K562 (cell line): Measurements from ENCODE around the gene SLC9A1. TPM values are rescaled to one million over a fixed set of nuclear protein-coding genes. Genes with fewer than 3 reads are reported as not detected.

Experiments used
- ATAC-seq: fragments of 200-7000 bp; cut with Tn5 transposase; 3 replicates; pipeline ENCODE4 v1.9.1; 2020; ENCODE audit warnings: moderate library complexity
- BruUV-seq: library from RNA; stranded (reverse); fragments of 400-500 nt; replicated peaks from 2 replicates; lab custom pipeline; 2021; lab: Mats Ljungman, UMichigan
- CTCF ChIA-PET: fragments of 300-600 bp; formaldehyde crosslinking; extraction: SDS; loops from one replicate; lab custom pipeline; 2021; ENCODE audit warnings: low intra/inter-chr PET ratio; lab: Yijun Ruan, JAX
- POLR2A ChIA-PET: fragments of 300-600, 350-650 bp; sonication (Branson Sonifier 250); formaldehyde crosslinking; extraction: SDS; loops from one replicate; lab custom pipeline; 2021; ENCODE audit warnings: antibody characterized with exemption, inconsistent platforms; lab: Yijun Ruan, JAX
- DNase-seq, 4 experiments: peaks; one replicate each; pipeline versions ENCODE4 v3.0.0 to v3.0.0-alpha.2; 2011 to 2018; ENCODE audit warnings: low spot score in 3 of 4, mixed read lengths in 3 of 4; ENCODE audit errors: extremely low read depth in 1 of 4
- FAIRE-seq: peaks from 2 replicates; lab custom pipeline; 2011; peaks lifted over from hg19 to GRCh38; lab: Jason Lieb, UNC
- H2AFZ ChIP-seq: 2 replicates; pipeline ENCODE4 v1.6.0; 2011; ENCODE audit warnings: low read depth, low read length, control low read depth, inconsistent platforms
- H3K27ac ChIP-seq: fragments of 200-600 bp; 3 replicates; pipeline ENCODE4 v1.8.0; 2011; ENCODE audit warnings: low read depth, mild to moderate bottlenecking, control low read depth, inconsistent platforms, low read length, moderate library complexity, mixed read lengths; ENCODE audit errors: extremely low read depth
- H3K27me3 ChIP-seq, 2 experiments: fragments of 300-600 bp in 1 of 2; 2 replicates in 1 of 2; 3 replicates in 1 of 2; pipeline versions ENCODE4 v1.6.0 to v1.8.0; 2011; ENCODE audit warnings: inconsistent platforms in 2 of 2, low read length in 2 of 2, mild to moderate bottlenecking in 1 of 2, mixed read lengths in 1 of 2, moderate library complexity in 1 of 2; ENCODE audit not compliant: control insufficient read depth in 2 of 2, insufficient read depth in 2 of 2
- H3K36me3 ChIP-seq: fragments of 300-600 bp; 3 replicates; pipeline ENCODE4 v1.8.0; 2011; ENCODE audit warnings: mild to moderate bottlenecking, low read length, inconsistent platforms; ENCODE audit not compliant: control insufficient read depth, insufficient read depth
- H3K4me1 ChIP-seq, 2 experiments: fragments of 200-600 bp in 1 of 2; replicated peaks in 1 of 2; 2 replicates in 1 of 2; 3 replicates in 1 of 2; pipeline versions ENCODE4 v1.5.1 to v1.8.0; 2011; ENCODE audit warnings: inconsistent platforms in 2 of 2, low read length in 2 of 2, mild to moderate bottlenecking in 1 of 2, mixed read lengths in 1 of 2, moderate library complexity in 1 of 2; ENCODE audit not compliant: control insufficient read depth in 2 of 2, insufficient read depth in 2 of 2
- H3K4me2 ChIP-seq: 2 replicates; pipeline ENCODE4 v1.6.1; 2011; ENCODE audit warnings: low read length, control low read depth, inconsistent platforms, mixed read lengths; ENCODE audit not compliant: insufficient read depth
- H3K4me3 ChIP-seq: fragments of 200-600 bp; sonication (generic), shearing (Covaris generic); 2 replicates; pipeline ENCODE4 v1.5.1; 2016; ENCODE audit warnings: control low read depth, inconsistent platforms
- H3K79me2 ChIP-seq: fragments of 200-600 bp; 3 replicates; pipeline ENCODE4 v1.8.0; 2011; ENCODE audit warnings: low read length, inconsistent platforms; ENCODE audit not compliant: control insufficient read depth, insufficient read depth
- H3K9ac ChIP-seq, 2 experiments: 2 replicates each; pipeline versions ENCODE4 v1.6.0 to v1.6.1; 2011; ENCODE audit warnings: low read depth in 2 of 2, low read length in 2 of 2, control low read depth in 1 of 2, inconsistent platforms in 1 of 2, mild to moderate bottlenecking in 1 of 2, mixed read lengths in 1 of 2; ENCODE audit not compliant: insufficient read depth in 1 of 2
- H3K9me1 ChIP-seq: one replicate; pipeline ENCODE4 v1.6.0; 2011; ENCODE audit warnings: inconsistent platforms, mild to moderate bottlenecking, low read length, moderate library complexity; ENCODE audit not compliant: control insufficient read depth, insufficient read depth
- H3K9me3 ChIP-seq: replicated peaks from 2 replicates; pipeline ENCODE4 v1.5.1; 2011; ENCODE audit warnings: low read depth, low read length, inconsistent platforms; ENCODE audit not compliant: control insufficient read depth, insufficient read depth
- H4K20me1 ChIP-seq: replicated peaks from 2 replicates; pipeline ENCODE4 v1.6.1; 2011; ENCODE audit warnings: low read length, inconsistent platforms, mixed read lengths; ENCODE audit not compliant: control insufficient read depth, insufficient read depth
- BACH1 ChIP-seq: fragments of 200-800 bp; sonication (Bioruptor generic); IDR thresholded peaks from 2 replicates; pipeline ENCODE4 v1.6.1; 2016; ENCODE audit warnings: missing genetic modification characterization, missing compliant biosample characterization
- COPS2 ChIP-seq: fragments of 450-650 bp; conservative IDR thresholded peaks from 2 replicates; pipeline ENCODE4 v1.6.1; 2016; ENCODE audit warnings: mild to moderate bottlenecking, moderate library complexity
- ELF1 ChIP-seq: fragments of 200-800 bp; sonication (Bioruptor generic); IDR thresholded peaks from 2 replicates; pipeline ENCODE4 v1.6.1; 2016; ENCODE audit warnings: missing genetic modification characterization, missing compliant biosample characterization
- HMG20A ChIP-seq: fragments of 450-650 bp; formaldehyde crosslinking; conservative IDR thresholded peaks from 2 replicates; pipeline ENCODE4 v1.4.0; 2020; ENCODE audit warnings: mild to moderate bottlenecking, mixed read lengths
- HNRNPL ChIP-seq: fragments of 200-400 bp; formaldehyde crosslinking; IDR thresholded peaks from 2 replicates; pipeline ENCODE4 v1.6.1; 2017; ENCODE audit warnings: low read depth, mild to moderate bottlenecking, low read length
- IRF2 ChIP-seq: sonication (generic); formaldehyde crosslinking; IDR thresholded peaks from 2 replicates; pipeline ENCODE4 v1.8.1; 2022; ENCODE audit warnings: mild to moderate bottlenecking, missing genetic modification reagents
- KDM2B ChIP-seq: fragments of 250-450 bp; sonication (Bioruptor Pico); IDR thresholded peaks from 2 replicates; pipeline ENCODE4 v1.8.0; 2021; ENCODE audit warnings: mild to moderate bottlenecking, moderate library complexity
- NRF1 ChIP-seq, 2 experiments: fragments of 450-650 bp; IDR thresholded peaks in 1 of 2; conservative IDR thresholded peaks in 1 of 2; 2 replicates each; pipeline ENCODE4 v1.6.1; 2014; ENCODE audit warnings: mild to moderate bottlenecking in 2 of 2
- PHB ChIP-seq: fragments of 250-450 bp; sonication (Bioruptor Pico); IDR thresholded peaks from 2 replicates; pipeline ENCODE4 v1.5.0; 2021
- POLR2AphosphoS2 ChIP-seq: IDR thresholded peaks from 2 replicates; pipeline ENCODE4 v1.6.1; 2012; ENCODE audit warnings: low read length, improper control_type of control experiment
- POU5F1 ChIP-seq: fragments of 150-350 bp; IDR thresholded peaks from 2 replicates; pipeline ENCODE4 v1.6.1; 2014; ENCODE audit warnings: borderline replicate concordance, low read length, low read depth, mild to moderate bottlenecking; ENCODE audit not compliant: partially characterized antibody
- SP2 ChIP-seq: IDR thresholded peaks from 2 replicates; pipeline ENCODE4 v1.6.1; 2011; ENCODE audit warnings: mild to moderate bottlenecking, low read depth, low read length, moderate library complexity; ENCODE audit not compliant: poor library complexity, severe bottlenecking; ENCODE audit errors: extremely low read depth
- STAT5A ChIP-seq: IDR thresholded peaks from 2 replicates; pipeline ENCODE4 v1.6.1; 2012; ENCODE audit warnings: low read length, inconsistent platforms, borderline replicate concordance
- ZBED1 ChIP-seq: IDR thresholded peaks from 2 replicates; pipeline ENCODE4 v1.6.1; 2014
- WGBS: fragments of 100-300 bp; shearing (Covaris generic); methylation state at CpG from one replicate; pipeline ENCODE4 v1.1.6; 2016; ENCODE audit warnings: low coverage, mixed read lengths; ENCODE audit not compliant: insufficient coverage; ENCODE audit errors: missing lambda C conversion rate; 5-methylcytosine and 5-hydroxymethylcytosine counted together
- in situ Hi-C: fragments of 300-500 bp; cut with MboI; formaldehyde crosslinking; loops from 4 replicates; pipeline ENCODE4 v1.15.0; 2018; ENCODE audit warnings: inconsistent platforms, mixed read lengths
- intact Hi-C: fragments of 100-400 bp; cut with micrococcal nuclease; formaldehyde crosslinking; loops from 2 replicates; pipeline ENCODE4 v1.14.2; 2022
- polyA plus RNA-seq, 8 experiments: library from polyadenylated mRNA; depleted of rRNA in 4 of 8; stranded (reverse) in 5 of 8; unstranded in 3 of 8; fragments of >200 nt; fragmentation: Nextera tagmentation in 2 of 8; fragmentation: Illumina TruSeq in 1 of 8; extraction: Ambion mirVana in 2 of 8; extraction: Trizol in 1 of 8; gene quantifications; 2 replicates each; pipeline versions ENCODE4 v1.2.1 to v1.2.3, GENCODE V29; 2011 to 2014; ENCODE audit warnings: inconsistent platforms in 1 of 8, missing spikeins in 1 of 8
- total RNA-seq, 7 experiments: library from RNA; depleted of rRNA in 6 of 7; stranded (reverse); fragments of >200 nt in 6 of 7; fragmentation: Illumina TruSeq in 2 of 7; extraction: Trizol in 2 of 7; gene quantifications; 2 replicates each; pipeline versions ENCODE4 v1.2.1 to v1.2.3, GENCODE V29; 2011 to 2021; ENCODE audit warnings: low replicate concordance in 1 of 7
- TF ChIP-seq, protein P1 (sequence below): sonication (generic); IDR thresholded peaks from 2 replicates; pipeline ENCODE4 v1.6.1; 2016
- TF ChIP-seq, protein P2 (sequence below), 3 experiments: fragments of 200-800 bp in 1 of 3; fragments of 250-450 bp in 1 of 3; fragments of 450-650 bp in 1 of 3; sonication (Bioruptor Pico) in 1 of 3; sonication (Bioruptor generic) in 1 of 3; formaldehyde crosslinking in 1 of 3; IDR thresholded peaks; 2 replicates each; pipeline versions ENCODE4 v1.6.1 to v1.8.0; 2016 to 2022; ENCODE audit warnings: mild to moderate bottlenecking in 2 of 3, missing genetic modification characterization in 2 of 3, missing compliant biosample characterization in 1 of 3, moderate library complexity in 1 of 3
- TF ChIP-seq, protein P3 (sequence below): sonication (generic); formaldehyde crosslinking; IDR thresholded peaks from 2 replicates; pipeline ENCODE4 v1.8.1; 2022; ENCODE audit warnings: missing genetic modification reagents

SLC9A1 gene
- total and polyA plus RNA-seq, 9 of the 15 experiments (the other 6 are each of a cell fraction or from before 2014, with no cell fraction given): 0.59 to 14.4 (median 2.0) TPM

DNA sequence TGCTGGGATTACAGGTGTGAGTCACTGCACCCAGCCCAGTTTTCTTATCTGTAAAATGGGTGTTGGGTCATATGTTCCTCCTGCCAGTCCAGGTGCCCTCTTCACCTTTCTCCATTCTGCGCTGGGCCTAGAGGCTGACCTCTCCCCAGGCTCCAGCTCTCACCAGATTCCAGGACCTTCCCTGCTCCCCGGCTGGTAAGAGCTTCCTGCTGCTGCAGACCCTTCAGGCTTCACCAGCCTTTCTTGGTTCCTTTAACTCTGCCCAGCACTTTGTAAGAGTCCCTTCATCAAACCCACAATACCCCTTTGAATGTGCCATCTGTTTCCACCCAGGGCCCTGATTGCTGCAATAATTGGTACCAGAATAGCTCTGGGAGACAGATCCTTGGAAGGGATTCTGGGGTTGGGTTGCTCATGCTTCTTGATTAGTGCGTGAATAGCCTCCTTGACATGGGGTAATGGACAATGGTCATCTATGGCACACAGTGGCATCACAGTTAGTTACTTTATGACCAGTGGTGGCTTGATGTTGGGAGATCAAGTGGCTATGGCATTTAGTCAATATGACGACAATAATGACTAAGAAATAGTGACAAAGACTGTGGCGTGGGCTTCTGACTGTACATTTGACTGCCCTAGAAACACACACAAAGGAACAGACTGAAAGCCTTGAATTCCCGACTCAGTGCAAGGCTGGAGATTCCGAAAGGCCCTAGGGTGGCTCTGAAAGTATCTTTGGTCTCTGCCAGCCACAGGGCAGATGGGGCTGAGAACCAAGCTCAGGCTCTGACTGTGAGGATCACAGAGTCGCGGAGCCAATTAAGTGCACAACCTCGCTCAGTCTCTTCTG is 67.3 kb downstream of the SLC9A1 start:
- no TSS peak for BruUV-seq
- no peak overlapping the region for H3K4me3 ChIP-seq
- peaks cover 6% of the 10 kb centered on the region; the same call in 1 of the 2 replicates for H3K9me3 ChIP-seq
- 41% methylated on average over 10 of the region's 10 CpGs for WGBS
- ChIA-PET CTCF (no interaction called here), POLR2A (interaction anchor here (0.6 to 1.6 kb wide), 3 partner anchors 11 to 580 kb away, joined by 3 to 4 read pairs (median 3); no protein-coding TSS in a partner anchor)
- no peak overlapping the region for H3K4me2 ChIP-seq
- H2AFZ ChIP-seq: no peak overlapping the region
- in situ Hi-C loops (no loop called here), intact Hi-C loops (no loop called here)
- no peaks in the 10 kb centered on the region for H3K79me2 ChIP-seq
- no peak overlapping the region for H3K27ac ChIP-seq
- DNase-seq: no peak
- FAIRE-seq: no peak
- ATAC-seq: no peak
- H3K27me3 ChIP-seq: peaks cover 3 to 4% of the 10 kb centered on the region in 2 experiments; a peak in 3 of 5 replicates
- no peaks in the 10 kb centered on the region for H3K4me1 ChIP-seq
- no peaks in the 10 kb centered on the region for H3K9me1 ChIP-seq
- no peaks in the 10 kb centered on the region for H3K36me3 ChIP-seq
- no peaks in the 10 kb centered on the region for H4K20me1 ChIP-seq
- H3K9ac ChIP-seq: no peak overlapping the region
- TF ChIP-seq HNRNPL: no peak
- TF ChIP-seq HMG20A (CRISPR knock-in tag): no peak
- no peak for TF ChIP-seq IRF2 (CRISPR knock-in tag)
- TF ChIP-seq, protein P1, sequence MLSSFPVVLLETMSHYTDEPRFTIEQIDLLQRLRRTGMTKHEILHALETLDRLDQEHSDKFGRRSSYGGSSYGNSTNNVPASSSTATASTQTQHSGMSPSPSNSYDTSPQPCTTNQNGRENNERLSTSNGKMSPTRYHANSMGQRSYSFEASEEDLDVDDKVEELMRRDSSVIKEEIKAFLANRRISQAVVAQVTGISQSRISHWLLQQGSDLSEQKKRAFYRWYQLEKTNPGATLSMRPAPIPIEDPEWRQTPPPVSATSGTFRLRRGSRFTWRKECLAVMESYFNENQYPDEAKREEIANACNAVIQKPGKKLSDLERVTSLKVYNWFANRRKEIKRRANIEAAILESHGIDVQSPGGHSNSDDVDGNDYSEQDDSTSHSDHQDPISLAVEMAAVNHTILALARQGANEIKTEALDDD: no peak
- no peak for TF ChIP-seq NRF1 (conservative IDR thresholded peaks at IDR 0.05 in 1 of 2, IDR thresholded peaks at IDR 0.05 in 1 of 2)
- TF ChIP-seq SP2: no peak
- TF ChIP-seq, protein P2, sequence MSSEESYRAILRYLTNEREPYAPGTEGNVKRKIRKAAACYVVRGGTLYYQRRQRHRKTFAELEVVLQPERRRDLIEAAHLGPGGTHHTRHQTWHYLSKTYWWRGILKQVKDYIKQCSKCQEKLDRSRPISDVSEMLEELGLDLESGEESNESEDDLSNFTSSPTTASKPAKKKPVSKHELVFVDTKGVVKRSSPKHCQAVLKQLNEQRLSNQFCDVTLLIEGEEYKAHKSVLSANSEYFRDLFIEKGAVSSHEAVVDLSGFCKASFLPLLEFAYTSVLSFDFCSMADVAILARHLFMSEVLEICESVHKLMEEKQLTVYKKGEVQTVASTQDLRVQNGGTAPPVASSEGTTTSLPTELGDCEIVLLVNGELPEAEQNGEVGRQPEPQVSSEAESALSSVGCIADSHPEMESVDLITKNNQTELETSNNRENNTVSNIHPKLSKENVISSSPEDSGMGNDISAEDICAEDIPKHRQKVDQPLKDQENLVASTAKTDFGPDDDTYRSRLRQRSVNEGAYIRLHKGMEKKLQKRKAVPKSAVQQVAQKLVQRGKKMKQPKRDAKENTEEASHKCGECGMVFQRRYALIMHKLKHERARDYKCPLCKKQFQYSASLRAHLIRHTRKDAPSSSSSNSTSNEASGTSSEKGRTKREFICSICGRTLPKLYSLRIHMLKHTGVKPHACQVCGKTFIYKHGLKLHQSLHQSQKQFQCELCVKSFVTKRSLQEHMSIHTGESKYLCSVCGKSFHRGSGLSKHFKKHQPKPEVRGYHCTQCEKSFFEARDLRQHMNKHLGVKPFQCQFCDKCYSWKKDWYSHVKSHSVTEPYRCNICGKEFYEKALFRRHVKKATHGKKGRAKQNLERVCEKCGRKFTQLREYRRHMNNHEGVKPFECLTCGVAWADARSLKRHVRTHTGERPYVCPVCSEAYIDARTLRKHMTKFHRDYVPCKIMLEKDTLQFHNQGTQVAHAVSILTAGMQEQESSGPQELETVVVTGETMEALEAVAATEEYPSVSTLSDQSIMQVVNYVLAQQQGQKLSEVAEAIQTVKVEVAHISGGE (CRISPR knock-in tag; IDR thresholded peaks at IDR 0.05): no peak
- TF ChIP-seq KDM2B (CRISPR knock-in tag): no peak
- TF ChIP-seq, protein P3, sequence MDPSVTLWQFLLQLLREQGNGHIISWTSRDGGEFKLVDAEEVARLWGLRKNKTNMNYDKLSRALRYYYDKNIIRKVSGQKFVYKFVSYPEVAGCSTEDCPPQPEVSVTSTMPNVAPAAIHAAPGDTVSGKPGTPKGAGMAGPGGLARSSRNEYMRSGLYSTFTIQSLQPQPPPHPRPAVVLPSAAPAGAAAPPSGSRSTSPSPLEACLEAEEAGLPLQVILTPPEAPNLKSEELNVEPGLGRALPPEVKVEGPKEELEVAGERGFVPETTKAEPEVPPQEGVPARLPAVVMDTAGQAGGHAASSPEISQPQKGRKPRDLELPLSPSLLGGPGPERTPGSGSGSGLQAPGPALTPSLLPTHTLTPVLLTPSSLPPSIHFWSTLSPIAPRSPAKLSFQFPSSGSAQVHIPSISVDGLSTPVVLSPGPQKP (CRISPR knock-in tag): no peak
- TF ChIP-seq PHB (CRISPR knock-in tag): no peak
- no peak for TF ChIP-seq STAT5A
- TF ChIP-seq BACH1: no peak
- no peak for TF ChIP-seq POU5F1
- TF ChIP-seq ZBED1: no peak
- no peak for TF ChIP-seq COPS2
- TF ChIP-seq ELF1 (tag): no peak
- no peak for TF ChIP-seq POLR2AphosphoS2
